OCI-LY1 (cell line): Measurements from ENCODE around the gene DRC1.
A peak's percentile ranks its signal among the peaks of the same experiment; 100 is the strongest.

Source experiments
- H2AFZ ChIP-seq: fragments of 200-600 bp; sonication (generic), shearing (Covaris generic); 2 replicates; pipeline ENCODE4 v1.6.0; 2014; ENCODE audit warnings: antibody characterized with exemption, mild to moderate bottlenecking, low read length
- H3F3A ChIP-seq: fragments of 200-600 bp; sonication (generic), shearing (Covaris generic); 2 replicates; pipeline ENCODE4 v1.6.0; 2014; ENCODE audit warnings: mild to moderate bottlenecking, antibody characterized with exemption, low read length, moderate library complexity; ENCODE audit not compliant: insufficient read depth
- H3K27ac ChIP-seq: fragments of 200-600 bp; sonication (generic); 2 replicates; pipeline ENCODE4 v1.5.1; 2014; ENCODE audit warnings: low read length, mixed run types, mild to moderate bottlenecking, low read depth; ENCODE audit not compliant: poor library complexity, severe bottlenecking
- H3K27me3 ChIP-seq: fragments of 200-600 bp; sonication (generic); 2 replicates; pipeline ENCODE4 v1.6.0; 2014; ENCODE audit warnings: antibody characterized with exemption, mild to moderate bottlenecking, low read length, moderate library complexity; ENCODE audit not compliant: insufficient read depth
- H3K36me3 ChIP-seq: fragments of 200-600 bp; sonication (generic); 2 replicates; pipeline ENCODE4 v1.6.1; 2014; ENCODE audit warnings: mild to moderate bottlenecking, antibody characterized with exemption, low read length, moderate library complexity, mixed read lengths; ENCODE audit not compliant: insufficient read depth
- H3K4me1 ChIP-seq: fragments of 200-600 bp; sonication (generic); 2 replicates; pipeline ENCODE4 v1.5.1; 2014; ENCODE audit warnings: mild to moderate bottlenecking, low read length, moderate library complexity; ENCODE audit not compliant: insufficient read depth, severe bottlenecking
- H3K4me2 ChIP-seq: fragments of 200-600 bp; sonication (generic), shearing (Covaris generic); 2 replicates; pipeline ENCODE4 v1.6.1; 2014; ENCODE audit warnings: low read length
- H3K4me3 ChIP-seq: fragments of 200-600 bp; sonication (generic); 2 replicates; pipeline ENCODE4 v1.5.1; 2014; ENCODE audit warnings: low read length, low read depth, mild to moderate bottlenecking, mixed read lengths; ENCODE audit not compliant: poor library complexity, severe bottlenecking
- H3K79me2 ChIP-seq: fragments of 200-600 bp; shearing (Covaris generic); 2 replicates; pipeline ENCODE4 v1.6.1; 2016; ENCODE audit warnings: mixed run types, low read length, mixed read lengths; ENCODE audit not compliant: insufficient read depth
- H3K9ac ChIP-seq: fragments of 200-600 bp; sonication (generic), shearing (Covaris generic); 2 replicates; pipeline ENCODE4 v1.6.1; 2014; ENCODE audit warnings: mild to moderate bottlenecking, low read length, mixed read lengths
- H3K9me2 ChIP-seq: fragments of 200-600 bp; sonication (generic), shearing (Covaris generic); 2 replicates; pipeline ENCODE4 v1.6.1; 2014; ENCODE audit warnings: low read depth, mild to moderate bottlenecking, low read length, mixed read lengths
- H3K9me3 ChIP-seq: fragments of 200-600 bp; shearing (Covaris generic); 2 replicates; pipeline ENCODE4 v1.6.1; 2014; ENCODE audit warnings: low read length, mixed read lengths
- H4K20me1 ChIP-seq: fragments of 200-600 bp; sonication (generic), shearing (Covaris generic); 2 replicates; pipeline ENCODE4 v1.6.0; 2016; ENCODE audit warnings: mild to moderate bottlenecking, low read length; ENCODE audit not compliant: insufficient read depth
- EZH2 ChIP-seq: fragments of 200-600 bp; sonication (generic), shearing (Covaris generic); IDR thresholded peaks from 2 replicates; pipeline ENCODE4 v1.8.0; 2017; ENCODE audit warnings: borderline replicate concordance, mixed run types, mild to moderate bottlenecking, antibody characterized with exemption, low read length, moderate library complexity, mixed read lengths
- TF ChIP-seq, protein P1 (sequence below): fragments of 200-600 bp; sonication (generic), shearing (Covaris generic); IDR thresholded peaks from 2 replicates; pipeline ENCODE4 v1.5.1; 2017; ENCODE audit warnings: mild to moderate bottlenecking, antibody characterized with exemption, low read length, moderate library complexity, mixed read lengths

Gene DRC1

DNA sequence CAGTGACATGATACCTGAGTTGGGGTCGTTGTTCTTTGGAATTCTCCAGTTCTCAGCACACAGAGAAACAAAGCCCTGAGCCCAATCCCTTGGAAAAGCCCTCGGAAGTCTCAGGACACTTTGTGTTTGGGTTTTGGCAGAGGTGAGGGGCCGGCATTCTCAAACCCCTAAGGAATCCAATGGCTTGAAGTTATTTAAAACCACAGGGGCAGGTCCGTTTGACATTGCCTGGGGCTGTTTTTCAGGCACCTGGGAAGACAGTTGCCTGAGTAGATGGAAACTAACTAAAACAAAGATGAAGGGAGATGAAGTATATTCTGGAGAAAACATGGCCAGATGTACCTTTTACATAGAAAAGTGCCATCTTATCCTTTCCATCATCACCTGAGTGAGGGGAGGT, 98.7 kb downstream of the DRC1 start:
- H3K9me3 ChIP-seq: no peaks in the 10 kb centered on the region
- no peak overlapping the region for H2AFZ ChIP-seq
- no peak overlapping the region for H3K27ac ChIP-seq
- no peak overlapping the region for H3K9ac ChIP-seq
- peaks cover 5% of the 10 kb centered on the region for H3K4me1 ChIP-seq
- no peak overlapping the region for H3K4me3 ChIP-seq
- no peaks in the 10 kb centered on the region for H3K9me2 ChIP-seq
- TF ChIP-seq, protein P1, sequence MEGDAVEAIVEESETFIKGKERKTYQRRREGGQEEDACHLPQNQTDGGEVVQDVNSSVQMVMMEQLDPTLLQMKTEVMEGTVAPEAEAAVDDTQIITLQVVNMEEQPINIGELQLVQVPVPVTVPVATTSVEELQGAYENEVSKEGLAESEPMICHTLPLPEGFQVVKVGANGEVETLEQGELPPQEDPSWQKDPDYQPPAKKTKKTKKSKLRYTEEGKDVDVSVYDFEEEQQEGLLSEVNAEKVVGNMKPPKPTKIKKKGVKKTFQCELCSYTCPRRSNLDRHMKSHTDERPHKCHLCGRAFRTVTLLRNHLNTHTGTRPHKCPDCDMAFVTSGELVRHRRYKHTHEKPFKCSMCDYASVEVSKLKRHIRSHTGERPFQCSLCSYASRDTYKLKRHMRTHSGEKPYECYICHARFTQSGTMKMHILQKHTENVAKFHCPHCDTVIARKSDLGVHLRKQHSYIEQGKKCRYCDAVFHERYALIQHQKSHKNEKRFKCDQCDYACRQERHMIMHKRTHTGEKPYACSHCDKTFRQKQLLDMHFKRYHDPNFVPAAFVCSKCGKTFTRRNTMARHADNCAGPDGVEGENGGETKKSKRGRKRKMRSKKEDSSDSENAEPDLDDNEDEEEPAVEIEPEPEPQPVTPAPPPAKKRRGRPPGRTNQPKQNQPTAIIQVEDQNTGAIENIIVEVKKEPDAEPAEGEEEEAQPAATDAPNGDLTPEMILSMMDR: no peak
- TF ChIP-seq EZH2: no peak
- no peaks in the 10 kb centered on the region for H4K20me1 ChIP-seq
- no peak overlapping the region for H3K4me2 ChIP-seq
- no peaks in the 10 kb centered on the region for H3K36me3 ChIP-seq
- no peaks in the 10 kb centered on the region for H3F3A ChIP-seq
- no peaks in the 10 kb centered on the region for H3K79me2 ChIP-seq
- no peaks in the 10 kb centered on the region; the same call in 1 of the 2 replicates for H3K27me3 ChIP-seq

DNA sequence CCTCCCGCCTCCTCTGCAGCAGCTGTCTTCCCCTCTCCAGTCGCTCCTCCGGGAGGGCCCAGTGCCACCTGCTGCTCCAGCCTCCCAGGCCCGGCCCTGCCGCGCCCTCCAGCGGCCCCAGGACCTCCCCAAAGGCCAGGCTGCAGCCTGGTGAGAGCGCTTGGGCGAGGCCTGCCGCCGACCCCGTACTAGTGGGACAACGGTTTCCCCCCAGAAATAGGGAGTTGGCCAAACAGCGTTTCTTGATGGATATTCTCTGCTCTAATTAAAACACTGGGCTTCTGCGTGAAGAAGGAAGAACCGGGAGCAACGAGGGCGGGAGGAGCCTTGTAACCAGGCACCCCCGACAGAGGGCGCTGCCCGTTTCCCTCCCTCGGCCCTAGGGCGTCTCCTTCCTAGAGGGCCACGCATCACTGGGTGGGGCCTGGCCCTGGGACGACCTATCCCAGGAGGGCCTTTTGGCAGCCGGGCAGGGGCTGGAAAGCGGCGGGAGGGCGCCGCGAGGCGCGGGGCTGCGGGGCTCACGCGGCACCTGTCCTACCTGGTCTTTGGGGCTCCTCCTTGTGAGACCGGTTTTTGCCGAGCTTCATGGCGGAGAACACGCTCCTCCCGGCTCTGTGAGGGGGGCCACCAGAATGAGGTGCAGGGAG, 101.6 kb downstream of the DRC1 start:
- Histone ChIP-seq H3K36me3 (no peaks in the 10 kb centered on the region), H3K4me2 (peak overlapping the region; percentile 63), H3K79me2 (no peaks in the 10 kb centered on the region), H3K4me3 (peak overlapping the region; percentile 52), H2AFZ (no peak overlapping the region), H4K20me1 (no peaks in the 10 kb centered on the region), H3K9me2 (no peaks in the 10 kb centered on the region), H3K27me3 (no peaks in the 10 kb centered on the region; the same call in 1 of the 2 replicates), H3K9me3 (no peaks in the 10 kb centered on the region), H3K9ac (no peak overlapping the region; the same call in 1 of the 2 replicates), H3K27ac (no peak overlapping the region), H3F3A (no peaks in the 10 kb centered on the region), H3K4me1 (peaks cover 5% of the 10 kb centered on the region)
- TF ChIP-seq, protein P1: peak; percentile 94
- no peak for TF ChIP-seq EZH2

DNA sequence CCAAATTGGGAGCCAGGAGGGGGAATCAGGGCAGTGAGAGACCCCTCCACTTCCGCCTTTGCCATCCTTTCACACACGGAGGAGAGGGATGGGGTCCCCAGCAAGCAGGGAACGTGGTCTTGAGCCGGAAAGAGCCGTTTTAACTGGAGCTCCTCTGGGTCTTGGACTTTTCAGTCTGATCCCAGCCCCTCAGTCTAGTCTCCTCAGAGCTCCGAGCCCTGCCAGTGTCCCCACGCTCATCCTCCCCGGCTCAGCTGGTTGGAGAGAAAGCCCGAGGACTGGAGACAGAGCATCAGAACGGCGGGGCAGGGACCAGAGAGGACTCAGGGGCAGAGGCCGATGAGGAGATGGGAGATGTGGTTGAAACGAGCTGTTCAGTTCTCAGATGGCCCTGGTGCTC, 102.3 kb downstream of the DRC1 start:
- Histone ChIP-seq H3K4me1 (peaks cover 5% of the 10 kb centered on the region), H3K9me3 (no peaks in the 10 kb centered on the region), H3K9ac (no peak overlapping the region; the same call in 1 of the 2 replicates), H3K27ac (no peak overlapping the region), H3K27me3 (no peaks in the 10 kb centered on the region; the same call in 1 of the 2 replicates), H3F3A (no peaks in the 10 kb centered on the region), H3K79me2 (no peaks in the 10 kb centered on the region), H3K36me3 (no peaks in the 10 kb centered on the region), H3K4me2 (peak overlapping the region; percentile 63; the same call in 1 of the 2 replicates), H2AFZ (no peak overlapping the region), H4K20me1 (no peaks in the 10 kb centered on the region), H3K4me3 (peak overlapping the region; percentile 52), H3K9me2 (no peaks in the 10 kb centered on the region)
- TF ChIP-seq EZH2: no peak
- TF ChIP-seq, protein P1: no peak
